HCT116 (cell line): ENCODE data around the gene SLC9A6. TPM values are rescaled to one million over a fixed set of nuclear protein-coding genes. Genes with fewer than 3 reads are reported as not detected.

ENCODE experiments used
- ATAC-seq: fragments of 200-7000 bp; cut with Tn5 transposase; 2 replicates; pipeline ENCODE4 v1.9.1; 2020; ENCODE audit warnings: mild to moderate bottlenecking, moderate library complexity
- BruUV-seq: library from RNA; stranded (reverse); fragments of 400-500 nt; replicated peaks from 2 replicates; lab custom pipeline; 2021; lab: Mats Ljungman, UMichigan
- CTCF ChIA-PET: fragments of 300-600 bp; sonication (Branson Sonifier 250); formaldehyde crosslinking; loops from one replicate; lab custom pipeline; 2021; ENCODE audit warnings: antibody characterized with exemption; lab: Charles Lee
- POLR2A ChIA-PET: fragments of 300-600, 350-600 bp; sonication (Branson Sonifier 250); formaldehyde crosslinking; loops from one replicate; lab custom pipeline; 2021; ENCODE audit warnings: antibody characterized with exemption; lab: Charles Lee
- RAD21 ChIA-PET, 2 experiments: fragments of 300-600 bp; sonication (Branson Sonifier 250); formaldehyde crosslinking; loops; one replicate each; lab custom pipeline; 2023; ENCODE audit warnings: low total read pairs in 2 of 2; ENCODE audit not compliant: uncharacterized antibody in 2 of 2, unreplicated experiment in 2 of 2, low non-redundant PET in 1 of 2; lab: Charles Lee
- DNase-seq: peaks from one replicate; pipeline ENCODE4 v3.0.0-alpha.2; 2010; ENCODE audit warnings: low read depth, low spot score
- H2AFZ ChIP-seq: fragments of 200-600 bp; shearing (Covaris generic), sonication (generic); 2 replicates; pipeline ENCODE4 v1.6.1; 2017; ENCODE audit warnings: low read depth, mixed run types, mixed read lengths, antibody characterized with exemption, low read length; ENCODE audit not compliant: poor library complexity, severe bottlenecking
- H3K27ac ChIP-seq: 2 replicates; pipeline ENCODE4 v1.5.1; 2012; ENCODE audit warnings: low read depth, low read length
- H3K27me3 ChIP-seq: fragments of 200-600 bp; sonication (generic); 2 replicates; pipeline ENCODE4 v1.6.1; 2016; ENCODE audit warnings: mixed run types, low read length, mixed read lengths; ENCODE audit not compliant: insufficient read depth
- H3K36me3 ChIP-seq, 2 experiments: fragments of 200-500 bp in 1 of 2; fragments of 200-600 bp in 1 of 2; sonication (Bioruptor generic) in 1 of 2; sonication (generic) in 1 of 2; 2 replicates each; pipeline versions ENCODE4 v1.5.1 to v1.6.1; 2014 to 2016; ENCODE audit warnings: low read length in 2 of 2, inconsistent platforms in 1 of 2, mixed read lengths in 1 of 2, mixed run types in 1 of 2; ENCODE audit not compliant: insufficient read depth in 2 of 2, control insufficient read depth in 1 of 2
- H3K4me1 ChIP-seq, 2 experiments: fragments of 200-600 bp in 1 of 2; sonication (generic) in 1 of 2; 2 replicates each; pipeline versions ENCODE4 v1.5.1 to v1.6.1; 2012 to 2017; ENCODE audit warnings: low read length in 2 of 2, inconsistent platforms in 1 of 2, mild to moderate bottlenecking in 1 of 2, mixed read lengths in 1 of 2, mixed run types in 1 of 2, moderate library complexity in 1 of 2; ENCODE audit not compliant: insufficient read depth in 2 of 2, control insufficient read depth in 1 of 2
- H3K4me2 ChIP-seq: fragments of 200-600 bp; sonication (generic); 2 replicates; pipeline ENCODE4 v1.6.1; 2017; ENCODE audit warnings: mixed run types, low read length, mixed read lengths
- H3K4me3 ChIP-seq, 2 experiments: fragments of 200-600 bp in 1 of 2; sonication (generic) in 1 of 2; replicated peaks in 1 of 2; 2 replicates each; pipeline ENCODE4 v1.5.1; 2011 to 2016; ENCODE audit warnings: low read length in 2 of 2, control low read depth in 1 of 2, low read depth in 1 of 2, mild to moderate bottlenecking in 1 of 2, mixed read lengths in 1 of 2, mixed run types in 1 of 2
- H3K79me2 ChIP-seq: fragments of 200-600 bp; sonication (generic); 2 replicates; pipeline ENCODE4 v1.6.1; 2017; ENCODE audit warnings: mild to moderate bottlenecking, mixed run types, low read length, moderate library complexity, mixed read lengths; ENCODE audit not compliant: insufficient read depth
- H3K9ac ChIP-seq: fragments of 200-600 bp; sonication (generic); 2 replicates; pipeline ENCODE4 v1.6.1; 2016; ENCODE audit warnings: low read length, mixed read lengths
- H3K9me2 ChIP-seq: fragments of 200-600 bp; sonication (generic), shearing (Covaris generic); 2 replicates; pipeline ENCODE4 v1.6.1; 2017; ENCODE audit warnings: mixed run types, mild to moderate bottlenecking, moderate library complexity; ENCODE audit not compliant: insufficient read depth
- H3K9me3 ChIP-seq, 2 experiments: fragments of 200-500 bp in 1 of 2; fragments of 200-600 bp in 1 of 2; sonication (Bioruptor generic) in 1 of 2; sonication (generic) in 1 of 2; 2 replicates each; pipeline ENCODE4 v1.6.1; 2014 to 2017; ENCODE audit warnings: low read length in 2 of 2, mixed read lengths in 2 of 2, inconsistent platforms in 1 of 2, low read depth in 1 of 2, mild to moderate bottlenecking in 1 of 2, mixed run types in 1 of 2, moderate library complexity in 1 of 2; ENCODE audit not compliant: control insufficient read depth in 1 of 2, insufficient read depth in 1 of 2
- H4K20me1 ChIP-seq: fragments of 200-600 bp; sonication (generic), shearing (Covaris generic); 2 replicates; pipeline ENCODE4 v1.6.1; 2017; ENCODE audit warnings: mixed run types, mild to moderate bottlenecking, moderate library complexity; ENCODE audit not compliant: insufficient read depth
- CBX3 ChIP-seq: IDR thresholded peaks from 2 replicates; pipeline ENCODE4 v1.6.1; 2012; ENCODE audit warnings: low read depth
- CTCF ChIP-seq, 3 experiments: fragments of 200-600 bp in 1 of 3; sonication (generic) in 1 of 3; IDR thresholded peaks in 2 of 3; conservative IDR thresholded peaks in 1 of 3; 2 replicates each; pipeline ENCODE4 v1.5.1; 2012 to 2017; ENCODE audit warnings: low read depth in 2 of 3, low read length in 2 of 3, antibody characterized with exemption in 1 of 3, borderline replicate concordance in 1 of 3, control low read depth in 1 of 3, mild to moderate bottlenecking in 1 of 3, mixed read lengths in 1 of 3, mixed run types in 1 of 3, moderate library complexity in 1 of 3; ENCODE audit not compliant: insufficient read depth in 1 of 3
- EGR1 ChIP-seq: IDR thresholded peaks from 2 replicates; pipeline ENCODE4 v1.6.1; 2012; ENCODE audit warnings: low read depth
- ELF1 ChIP-seq: IDR thresholded peaks from 2 replicates; pipeline ENCODE4 v1.6.1; 2012; ENCODE audit warnings: low read depth, borderline replicate concordance
- EZH2 ChIP-seq: fragments of 200-600 bp; sonication (generic); IDR thresholded peaks from 2 replicates; pipeline ENCODE4 v1.6.1; 2017; ENCODE audit warnings: antibody characterized with exemption, mixed run types
- JUND ChIP-seq: IDR thresholded peaks from 2 replicates; pipeline ENCODE4 v1.6.1; 2012
- MAX ChIP-seq: IDR thresholded peaks from 2 replicates; pipeline ENCODE4 v1.6.1; 2012
- POLR2A ChIP-seq: IDR thresholded peaks from 2 replicates; pipeline ENCODE4 v1.7.0; 2011; ENCODE audit warnings: borderline replicate concordance; ENCODE audit not compliant: insufficient read depth, insufficient read length; ENCODE audit errors: extremely low read depth
- POLR2AphosphoS5 ChIP-seq: IDR thresholded peaks from 2 replicates; pipeline ENCODE4 v1.6.1; 2011; ENCODE audit warnings: mild to moderate bottlenecking, low read depth, low read length, moderate library complexity
- SP1 ChIP-seq: IDR thresholded peaks from 2 replicates; pipeline ENCODE4 v1.6.1; 2012; ENCODE audit warnings: low read depth
- YY1 ChIP-seq: IDR thresholded peaks from 2 replicates; pipeline ENCODE4 v1.6.1; 2011; ENCODE audit warnings: low read length, low read depth, moderate library complexity, mild to moderate bottlenecking; ENCODE audit not compliant: insufficient replicate concordance; ENCODE audit errors: extremely low read depth
- ZNF274 ChIP-seq: fragments of 200-500 bp; sonication (Bioruptor generic); IDR thresholded peaks from 2 replicates; pipeline ENCODE4 v1.6.1; 2014; ENCODE audit warnings: mild to moderate bottlenecking, low read depth, low read length, inconsistent platforms
- intact Hi-C: fragments of 100-400 bp; cut with micrococcal nuclease; formaldehyde crosslinking; loops from 2 replicates; pipeline ENCODE4 v1.10.0; 2022
- total RNA-seq: library from RNA; stranded (reverse); gene quantifications from one replicate; pipeline ENCODE4 v1.2.1, GENCODE V29; 2021; ENCODE audit not compliant: unreplicated experiment

SLC9A6 gene
- total RNA-seq, 1 experiment from 2014 or later: 10.8 TPM

GRCh38 chrX:136064661-136065043, 79.4 kb downstream of the SLC9A6 start:
- ChIA-PET CTCF (no interaction called here), RAD21 (no interaction called here), POLR2A (no interaction called here)
- no peaks in the 10 kb centered on the region for H3K9me3 ChIP-seq
- TF ChIP-seq MAX (no peak), EZH2 (no peak), CTCF (IDR thresholded peaks at IDR 0.05 in 2 of 3, conservative IDR thresholded peaks at IDR 0.05 in 1 of 3; ENCODE audit: borderline replicate concordance in 1 of 3, insufficient read depth in 1 of 3, low read depth in 2 of 3, low read length in 2 of 3) (no peak), ELF1 (no peak), YY1 (no peak), POLR2AphosphoS5 (no peak)
- no peak overlapping the region for H3K4me3 ChIP-seq
- H3K9me2 ChIP-seq: no peaks in the 10 kb centered on the region
- DNase-seq: no peak
- H2AFZ ChIP-seq: no peak overlapping the region
- H3K36me3 ChIP-seq: no peaks in the 10 kb centered on the region
- no TSS peak for BruUV-seq
- no peak for ATAC-seq
- H3K79me2 ChIP-seq: no peaks in the 10 kb centered on the region
- no peak overlapping the region for H3K9ac ChIP-seq
- H3K27ac ChIP-seq: no peak overlapping the region
- intact Hi-C loops: no loop called here
- H3K4me2 ChIP-seq: no peak overlapping the region
- H3K4me1 ChIP-seq: no peaks in the 10 kb centered on the region
- no peaks in the 10 kb centered on the region for H3K27me3 ChIP-seq
- no peaks in the 10 kb centered on the region for H4K20me1 ChIP-seq

- ChIA-PET RAD21 (no interaction called here), POLR2A (no interaction called here), CTCF (no interaction called here)
- no peaks in the 10 kb centered on the region for H3K9me2 ChIP-seq
- ATAC-seq: no peak
- no peak overlapping the region for H3K9ac ChIP-seq
- intact Hi-C loops: no loop called here
- no peaks in the 10 kb centered on the region for H3K27me3 ChIP-seq
- H3K9me3 ChIP-seq: no peaks in the 10 kb centered on the region
- no peaks in the 10 kb centered on the region for H3K79me2 ChIP-seq
- H3K36me3 ChIP-seq: no peaks in the 10 kb centered on the region
- no TSS peak for BruUV-seq
- H3K4me2 ChIP-seq: no peak overlapping the region
- no peaks in the 10 kb centered on the region for H3K4me1 ChIP-seq
- H3K27ac ChIP-seq: no peak overlapping the region
- TF ChIP-seq CBX3: no peak
- TF ChIP-seq SP1: no peak
- TF ChIP-seq JUND: no peak
- TF ChIP-seq ZNF274: no peak
- no peak for TF ChIP-seq ELF1
- TF ChIP-seq POLR2A: no peak
- TF ChIP-seq EGR1: no peak
- TF ChIP-seq YY1: no peak
- no peak overlapping the region for H3K4me3 ChIP-seq
- no peaks in the 10 kb centered on the region for H4K20me1 ChIP-seq
- H2AFZ ChIP-seq: no peak overlapping the region
- DNase-seq: no peak
Observed at GRCh38 chrX:136065044-136065671, 79.9 kb downstream of the SLC9A6 start.
